WI38 (cell line): ENCODE results near the gene GLT1D1.

Experiments used
- H3K4me3 ChIP-seq: 2 replicates; pipeline ENCODE4 v1.5.1; 2011; ENCODE audit warnings: low read depth, mild to moderate bottlenecking, control low read depth, low read length
- TF ChIP-seq, protein P1 (sequence below): IDR thresholded peaks from 2 replicates; pipeline ENCODE4 v1.5.1; 2012; ENCODE audit warnings: low read depth, mild to moderate bottlenecking, control low read depth, low read length

Gene GLT1D1

DNA sequence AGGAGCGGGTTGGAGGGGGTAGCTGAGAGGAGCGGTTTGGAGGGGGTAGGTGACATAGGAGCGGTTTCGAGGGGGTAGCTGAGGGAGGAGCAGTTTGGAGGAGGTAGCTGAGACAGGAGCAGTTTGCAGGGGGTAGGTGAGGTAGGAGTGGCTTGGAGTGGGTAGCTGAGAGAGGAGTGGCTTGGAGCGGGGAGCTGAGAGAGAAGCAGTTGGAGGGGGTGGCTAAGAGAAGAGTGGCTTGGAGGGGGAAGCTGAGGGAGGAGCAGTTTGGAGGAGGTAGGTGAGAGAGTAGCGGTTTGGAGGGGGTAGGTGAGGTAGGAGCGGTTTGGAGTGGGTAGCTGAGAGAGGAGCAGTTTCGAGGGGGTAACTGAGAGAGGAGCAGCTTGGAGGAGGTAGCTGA is 152.1 kb downstream of the GLT1D1 start:
- H3K4me3 ChIP-seq = no peak overlapping the region
- TF ChIP-seq, protein P1, sequence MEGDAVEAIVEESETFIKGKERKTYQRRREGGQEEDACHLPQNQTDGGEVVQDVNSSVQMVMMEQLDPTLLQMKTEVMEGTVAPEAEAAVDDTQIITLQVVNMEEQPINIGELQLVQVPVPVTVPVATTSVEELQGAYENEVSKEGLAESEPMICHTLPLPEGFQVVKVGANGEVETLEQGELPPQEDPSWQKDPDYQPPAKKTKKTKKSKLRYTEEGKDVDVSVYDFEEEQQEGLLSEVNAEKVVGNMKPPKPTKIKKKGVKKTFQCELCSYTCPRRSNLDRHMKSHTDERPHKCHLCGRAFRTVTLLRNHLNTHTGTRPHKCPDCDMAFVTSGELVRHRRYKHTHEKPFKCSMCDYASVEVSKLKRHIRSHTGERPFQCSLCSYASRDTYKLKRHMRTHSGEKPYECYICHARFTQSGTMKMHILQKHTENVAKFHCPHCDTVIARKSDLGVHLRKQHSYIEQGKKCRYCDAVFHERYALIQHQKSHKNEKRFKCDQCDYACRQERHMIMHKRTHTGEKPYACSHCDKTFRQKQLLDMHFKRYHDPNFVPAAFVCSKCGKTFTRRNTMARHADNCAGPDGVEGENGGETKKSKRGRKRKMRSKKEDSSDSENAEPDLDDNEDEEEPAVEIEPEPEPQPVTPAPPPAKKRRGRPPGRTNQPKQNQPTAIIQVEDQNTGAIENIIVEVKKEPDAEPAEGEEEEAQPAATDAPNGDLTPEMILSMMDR = no peak

DNA sequence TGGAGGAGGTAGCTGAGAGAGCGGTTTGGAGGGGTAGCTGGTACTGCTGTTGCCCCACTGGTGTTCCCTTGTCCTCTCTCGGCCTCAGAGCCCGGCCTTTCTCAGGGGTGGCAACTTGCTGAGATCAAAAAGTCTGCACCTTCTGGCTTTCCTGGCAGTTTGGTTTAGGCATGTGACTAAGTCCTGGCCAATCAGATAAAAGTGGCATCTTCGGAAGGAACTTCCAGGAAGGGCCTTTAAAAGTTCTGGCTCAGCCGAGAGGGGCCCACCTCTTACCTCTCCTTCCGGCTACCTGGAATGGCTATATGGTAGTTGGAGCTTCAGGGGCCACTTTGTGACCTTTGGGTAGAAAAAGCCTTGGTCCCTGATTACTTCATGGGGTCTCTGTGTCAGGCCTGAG is 152.6 kb downstream of the GLT1D1 start:
- TF ChIP-seq, protein P1 = no peak
- no peak overlapping the region for H3K4me3 ChIP-seq

DNA sequence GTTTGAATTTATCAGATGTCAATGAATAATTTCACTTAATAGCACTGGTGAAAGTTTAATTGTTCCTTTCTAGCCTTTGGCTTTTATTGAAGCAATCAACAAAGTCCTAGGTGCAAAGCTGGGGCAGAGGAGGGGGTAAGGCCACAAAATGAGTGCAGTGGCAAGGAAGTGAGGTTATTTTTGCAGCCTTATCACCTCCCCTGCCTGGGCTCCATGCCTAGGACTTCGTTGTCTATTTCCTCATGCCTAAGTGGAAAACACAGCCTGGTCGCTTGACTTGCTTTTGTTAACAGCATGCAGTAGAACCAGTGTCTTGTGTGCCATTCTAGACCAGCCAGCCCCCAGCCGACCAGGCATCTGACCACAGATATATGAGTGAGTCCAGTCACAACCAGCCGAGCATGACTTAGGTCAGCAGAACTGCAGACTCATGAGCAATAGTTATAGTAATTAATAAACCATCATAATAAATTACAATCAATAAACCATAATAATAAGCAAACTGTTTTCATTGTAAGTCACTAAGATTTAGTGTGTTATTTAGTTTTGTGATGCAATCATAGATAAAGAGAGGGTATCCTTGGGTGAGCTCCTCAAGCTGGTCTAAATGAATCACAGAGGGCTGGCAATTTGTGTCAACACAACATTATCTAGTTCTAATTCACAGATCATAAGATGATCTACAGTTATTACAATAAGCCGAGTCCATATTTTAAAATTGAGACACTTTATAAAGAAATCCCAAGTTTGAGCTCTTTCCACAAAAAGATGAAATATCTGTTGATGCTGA is 156.8 kb downstream of the GLT1D1 start:
- TF ChIP-seq, protein P1 = no peak
- no peak overlapping the region for H3K4me3 ChIP-seq

DNA sequence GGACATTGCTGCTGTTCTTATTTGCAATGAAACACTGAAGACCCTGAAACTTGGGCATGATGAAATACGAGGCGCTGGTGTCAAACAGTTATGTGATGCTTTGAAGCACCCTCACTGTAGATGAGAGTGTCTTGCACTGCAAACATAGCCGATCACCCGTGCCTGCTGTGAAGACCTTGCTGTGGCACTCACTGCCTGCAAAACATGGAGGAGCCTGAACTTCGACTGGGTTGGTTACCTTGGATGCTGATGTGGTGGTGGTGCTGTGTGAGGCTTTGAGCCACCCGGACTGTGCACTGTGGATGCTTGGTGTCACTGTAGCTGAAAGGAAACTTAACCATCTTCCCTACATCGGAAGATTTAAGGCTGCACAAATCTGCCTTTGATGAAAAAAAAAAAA is 162.9 kb downstream of the GLT1D1 start:
- TF ChIP-seq, protein P1 = no peak
- H3K4me3 ChIP-seq = no peak overlapping the region

DNA sequence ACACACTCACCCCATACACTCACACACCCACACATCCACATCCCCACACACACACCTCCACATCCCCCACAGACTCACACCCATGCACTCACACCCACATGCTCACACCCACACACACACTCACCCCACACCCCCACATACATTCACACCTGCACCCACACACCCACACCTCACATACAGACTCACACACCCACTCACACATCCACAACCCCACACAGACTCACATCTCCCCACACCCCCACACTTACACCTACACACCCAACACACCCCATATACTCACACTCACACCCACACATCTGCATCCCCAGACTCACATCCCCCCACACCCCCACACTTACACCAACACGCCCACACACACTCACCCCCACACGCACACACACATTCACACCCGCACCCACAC is 171.8 kb downstream of the GLT1D1 start:
- H3K4me3 ChIP-seq = no peak overlapping the region
- TF ChIP-seq, protein P1 = no peak

DNA sequence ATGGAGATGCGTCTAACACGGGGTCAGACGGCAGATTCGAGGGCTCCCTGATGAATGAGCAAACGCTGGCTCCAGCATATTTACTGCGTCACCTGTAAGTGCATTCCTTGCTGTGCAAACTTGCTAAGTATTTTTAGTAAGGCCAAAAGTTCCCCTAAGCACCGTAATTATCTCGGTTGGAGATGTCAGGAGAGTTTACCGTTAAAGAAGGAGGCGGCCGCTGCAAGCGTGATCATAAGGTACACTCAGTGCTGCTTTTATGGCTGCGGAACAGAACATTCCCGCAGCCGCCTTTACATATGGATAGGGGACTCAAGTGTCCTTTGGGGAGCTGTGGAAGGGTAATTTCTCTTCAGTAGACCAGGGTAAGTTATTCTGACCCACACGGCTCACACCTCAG is 175.6 kb downstream of the GLT1D1 start:
- no peak overlapping the region for H3K4me3 ChIP-seq
- TF ChIP-seq, protein P1 = no peak
